NB4 (cell line): ENCODE measurements around the gene TMEM132C.

Experiments
- MAX ChIP-seq: IDR thresholded peaks from 2 replicates; pipeline ENCODE4 v1.6.1; 2011; ENCODE audit warnings: low read depth, low read length
- MYC ChIP-seq: IDR thresholded peaks from 2 replicates; pipeline ENCODE4 v1.6.1; 2011; ENCODE audit warnings: low read depth, low read length
- POLR2A ChIP-seq: IDR thresholded peaks from 2 replicates; pipeline ENCODE4 v1.6.1; 2011; ENCODE audit warnings: mild to moderate bottlenecking; ENCODE audit not compliant: insufficient read length; ENCODE audit errors: extremely low read depth
- TF ChIP-seq, protein P1 (sequence below): IDR thresholded peaks from one replicate; pipeline ENCODE4 v1.5.1; 2012; ENCODE audit warnings: low read depth, low read length

GRCh38 chr12:128586451-128587029 is 319.6 kb downstream of the TMEM132C start:
- TF ChIP-seq POLR2A (no peak), MYC (no peak), MAX (no peak)
- TF ChIP-seq, protein P1, sequence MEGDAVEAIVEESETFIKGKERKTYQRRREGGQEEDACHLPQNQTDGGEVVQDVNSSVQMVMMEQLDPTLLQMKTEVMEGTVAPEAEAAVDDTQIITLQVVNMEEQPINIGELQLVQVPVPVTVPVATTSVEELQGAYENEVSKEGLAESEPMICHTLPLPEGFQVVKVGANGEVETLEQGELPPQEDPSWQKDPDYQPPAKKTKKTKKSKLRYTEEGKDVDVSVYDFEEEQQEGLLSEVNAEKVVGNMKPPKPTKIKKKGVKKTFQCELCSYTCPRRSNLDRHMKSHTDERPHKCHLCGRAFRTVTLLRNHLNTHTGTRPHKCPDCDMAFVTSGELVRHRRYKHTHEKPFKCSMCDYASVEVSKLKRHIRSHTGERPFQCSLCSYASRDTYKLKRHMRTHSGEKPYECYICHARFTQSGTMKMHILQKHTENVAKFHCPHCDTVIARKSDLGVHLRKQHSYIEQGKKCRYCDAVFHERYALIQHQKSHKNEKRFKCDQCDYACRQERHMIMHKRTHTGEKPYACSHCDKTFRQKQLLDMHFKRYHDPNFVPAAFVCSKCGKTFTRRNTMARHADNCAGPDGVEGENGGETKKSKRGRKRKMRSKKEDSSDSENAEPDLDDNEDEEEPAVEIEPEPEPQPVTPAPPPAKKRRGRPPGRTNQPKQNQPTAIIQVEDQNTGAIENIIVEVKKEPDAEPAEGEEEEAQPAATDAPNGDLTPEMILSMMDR = no peak
